HG03378 (cell line): ENCODE data around the gene UBAC1.
"Not testable (repeated sequence)": the region's sequence is repeated elsewhere in the genome, so short reads cannot be mapped to it uniquely, and the experiment has no call there.

Experiments used
- ATAC-seq: cut with Tn5 transposase; IDR thresholded peaks from one replicate; pipeline ENCODE4 v1.9.1; 2021; ENCODE audit warnings: mild to moderate bottlenecking, moderate library complexity; ENCODE audit not compliant: unreplicated experiment

The UBAC1 gene

DNA sequence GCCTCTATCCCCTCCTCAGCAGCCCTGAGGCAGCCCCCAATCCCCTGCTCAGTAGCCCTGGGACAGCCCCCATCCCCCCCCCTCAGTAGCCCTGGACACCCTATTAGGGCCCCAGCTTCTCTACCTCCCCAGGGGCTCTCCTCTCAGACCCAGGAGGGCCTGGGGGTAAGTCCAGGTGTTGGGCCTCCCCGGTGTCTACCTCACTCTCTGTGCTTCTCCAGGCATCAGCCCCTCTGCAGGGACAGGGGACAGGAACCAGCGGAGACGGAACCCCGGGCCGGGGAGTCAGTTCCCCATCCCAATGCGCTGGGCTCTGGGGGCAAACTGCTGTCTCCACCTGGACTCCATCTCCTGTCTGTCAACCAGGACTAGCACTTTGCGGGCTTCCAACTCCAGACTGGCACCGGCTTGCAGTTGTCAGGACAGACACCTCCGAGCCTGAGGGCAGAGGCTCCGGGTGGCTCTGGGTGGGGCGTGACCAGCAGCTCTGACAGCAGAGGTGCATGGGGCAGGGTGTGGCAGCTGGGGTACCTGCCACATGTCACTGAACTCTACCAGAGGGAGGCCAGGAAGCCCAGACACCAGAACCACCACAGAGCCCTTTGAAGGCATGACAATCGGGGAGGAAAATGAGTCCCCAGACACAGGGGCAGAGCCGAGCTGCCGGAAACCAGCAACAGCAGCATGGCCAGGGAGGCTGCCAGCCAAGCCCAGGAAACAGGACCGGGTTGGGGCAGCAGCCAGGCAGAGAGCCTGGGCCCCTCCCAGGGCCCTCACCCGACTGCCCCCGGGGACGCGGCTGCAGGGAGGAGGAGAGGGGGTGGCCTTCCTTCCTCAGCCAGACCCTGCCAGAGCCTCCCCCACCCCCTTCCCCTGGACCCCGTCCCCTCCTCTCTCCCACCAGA lies 17.7 kb upstream of the UBAC1 start:
- ATAC-seq = no peak

DNA sequence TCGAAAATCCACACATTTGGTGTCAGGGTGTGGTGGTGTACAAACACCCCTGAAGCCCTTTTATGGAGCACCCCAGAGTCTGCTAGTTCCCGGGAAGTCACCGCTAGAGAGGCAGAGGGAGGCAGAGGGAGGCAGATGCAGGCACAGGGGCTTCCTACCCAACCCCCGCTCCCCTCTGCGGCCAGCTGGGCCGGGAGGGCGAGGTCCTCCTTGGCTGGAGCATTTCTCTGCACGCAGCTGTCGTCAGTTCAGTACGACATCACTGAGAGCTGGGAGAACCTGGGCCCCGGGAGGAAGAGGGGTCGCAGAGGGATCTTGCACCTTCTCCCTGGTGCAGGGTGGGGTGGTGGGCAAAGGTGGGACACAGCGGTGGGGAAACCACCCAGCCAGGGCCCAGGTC lies 15.8 kb upstream of the UBAC1 start:
- ATAC-seq = no peak

DNA sequence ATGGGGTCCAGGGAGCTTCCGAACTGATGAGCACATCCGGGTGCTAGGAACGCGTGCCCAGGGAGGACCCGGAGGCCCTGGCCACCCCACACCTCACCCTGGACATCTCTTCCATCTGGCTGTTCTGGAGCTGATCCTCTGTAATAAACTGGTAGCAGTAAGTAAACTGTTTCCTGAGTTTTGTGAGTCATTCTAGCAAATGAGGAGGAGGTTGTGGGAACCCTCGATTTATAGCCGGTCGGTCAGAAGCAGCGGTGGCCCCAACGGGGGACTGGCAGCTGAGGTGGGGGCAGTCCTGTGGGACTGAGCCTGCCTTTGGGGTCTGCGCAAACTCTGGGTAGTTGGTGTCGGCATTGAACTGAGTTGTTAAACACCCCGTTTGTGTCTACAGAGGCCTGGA lies 15.4 kb upstream of the UBAC1 start:
- no peak for ATAC-seq

DNA sequence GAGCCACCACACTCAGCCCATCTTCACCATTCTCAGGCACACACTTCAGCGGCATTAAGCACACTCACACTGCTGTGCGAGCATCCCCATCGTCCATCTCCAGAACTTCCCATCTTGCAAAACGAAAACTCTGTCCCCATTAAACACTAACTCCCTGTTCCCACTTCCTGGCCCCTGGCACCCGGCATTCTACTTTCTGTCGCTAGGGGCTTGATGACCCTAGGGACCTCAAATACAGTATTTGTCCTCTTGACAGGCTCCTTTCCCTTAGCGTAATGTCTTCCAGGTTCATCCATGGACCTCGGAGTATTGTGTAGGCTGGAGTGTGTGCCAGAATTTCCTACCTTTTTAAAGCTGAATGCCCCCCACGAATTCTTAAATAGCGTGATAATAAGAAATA lies 14.7 kb upstream of the UBAC1 start:
- no peak for ATAC-seq

DNA sequence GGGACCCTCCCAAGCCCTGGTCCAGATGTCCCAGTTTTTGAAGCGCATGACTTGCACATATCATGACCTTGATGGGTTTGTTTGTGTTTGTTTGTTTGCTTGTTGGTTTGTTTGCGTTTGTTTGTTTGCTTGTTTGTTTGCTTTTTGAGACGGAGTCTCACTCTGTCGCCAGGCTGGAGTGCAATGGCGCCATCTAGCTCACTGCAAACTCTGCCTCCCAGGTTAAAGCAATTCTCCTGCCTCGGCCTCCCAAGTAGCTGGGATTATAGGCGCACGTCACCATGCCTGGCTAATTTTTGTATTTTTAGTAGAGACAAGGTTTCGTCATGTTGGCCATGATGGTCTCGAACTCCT lies 13.0 kb upstream of the UBAC1 start:
- no peak for ATAC-seq

DNA sequence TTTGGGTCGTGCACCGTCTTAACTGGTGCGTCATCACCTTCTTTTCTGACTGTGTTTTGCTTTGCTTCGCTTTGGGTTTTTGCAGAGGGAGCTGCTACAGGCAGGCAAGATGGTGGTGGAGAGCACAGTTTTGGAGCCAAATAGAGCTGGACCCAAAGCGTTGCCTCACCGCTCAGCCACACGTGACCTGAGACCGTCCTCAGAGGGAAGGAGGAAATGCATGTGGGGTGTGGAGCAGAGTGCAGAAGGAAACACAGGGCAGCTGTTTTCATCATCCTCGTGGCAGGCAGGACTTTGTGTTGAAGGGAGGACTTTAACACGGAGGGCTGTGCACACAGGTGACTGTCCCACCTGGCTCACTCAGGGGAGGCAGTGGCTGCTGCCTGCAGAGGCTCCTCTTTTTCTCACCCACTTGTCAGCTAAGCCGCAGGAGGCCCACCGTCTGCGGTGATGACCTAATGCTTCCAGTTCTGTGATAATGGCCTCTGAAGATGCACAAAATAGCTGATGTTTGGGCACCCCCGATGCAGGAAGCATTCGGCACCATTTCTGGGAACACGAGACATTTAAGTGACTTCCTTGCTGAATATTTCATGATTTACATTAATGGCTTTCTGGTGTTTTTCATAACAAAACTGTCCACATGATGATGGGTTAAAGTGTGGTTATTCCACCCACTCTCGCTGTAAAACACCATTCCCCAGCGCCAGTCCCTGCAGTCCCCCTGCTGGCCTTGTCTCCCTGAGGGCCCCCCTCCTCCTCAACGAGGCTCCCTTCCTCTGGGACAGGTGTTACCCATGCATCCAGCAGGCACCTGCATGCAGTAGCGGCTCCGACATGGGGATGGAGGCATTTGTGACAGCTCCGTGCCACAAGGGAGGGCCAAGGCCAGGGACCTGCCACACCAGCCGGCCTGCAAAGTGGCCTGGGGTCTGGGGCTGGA lies 12.4 kb upstream of the UBAC1 start:
- ATAC-seq = no peak

DNA sequence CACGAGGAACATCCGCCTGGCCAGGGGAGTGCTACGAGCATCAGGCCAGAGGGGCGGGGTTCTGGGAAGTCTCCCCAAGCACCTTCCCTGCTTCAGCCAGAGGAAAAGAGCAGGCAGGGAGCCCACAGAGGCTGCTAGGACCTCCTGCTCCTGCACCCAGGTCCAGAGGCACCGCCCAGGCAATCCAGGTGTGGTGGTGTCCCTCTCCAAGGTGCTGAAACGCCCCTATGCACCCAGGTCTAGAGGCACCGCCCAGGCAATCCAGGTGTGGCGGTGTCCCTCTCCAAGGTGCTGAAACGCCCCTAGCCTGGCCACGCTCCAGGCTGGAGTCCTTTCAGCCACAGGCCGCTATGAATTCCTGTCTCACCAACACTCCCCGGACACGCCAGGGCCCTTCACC lies 10.7 kb upstream of the UBAC1 start:
- ATAC-seq = no peak

DNA sequence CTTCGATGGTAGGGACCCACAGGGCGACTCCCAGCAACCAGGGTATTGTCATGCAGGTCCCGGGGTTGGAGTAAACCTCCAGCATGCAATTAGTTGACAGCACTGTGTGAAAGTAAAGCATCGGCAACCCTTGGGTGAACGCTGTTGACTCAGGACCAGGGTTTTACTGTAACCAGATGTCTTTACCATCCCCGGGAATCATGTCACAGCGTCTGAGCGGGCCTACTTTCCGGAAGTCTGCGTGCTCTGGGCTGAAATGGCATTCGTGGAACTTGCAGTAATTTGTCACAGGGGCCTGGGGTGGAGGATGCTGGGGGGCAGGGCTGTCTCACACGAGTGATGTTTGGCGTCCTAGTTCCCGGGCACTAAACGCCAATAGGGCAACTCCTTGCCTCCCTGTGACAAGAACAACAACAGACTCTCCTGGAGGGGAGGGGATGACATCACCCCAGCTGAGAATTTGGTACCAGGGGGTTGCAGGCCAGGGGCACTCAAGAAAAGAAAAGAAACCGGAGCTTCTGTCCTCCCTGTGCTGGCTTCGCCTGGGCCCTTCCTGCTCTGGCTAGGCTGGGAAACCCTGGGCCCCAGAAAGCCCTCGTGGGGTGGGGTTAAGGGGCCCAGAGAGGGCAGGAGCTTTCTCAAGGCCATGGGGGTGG lies 10.1 kb upstream of the UBAC1 start:
- ATAC-seq = no peak

DNA sequence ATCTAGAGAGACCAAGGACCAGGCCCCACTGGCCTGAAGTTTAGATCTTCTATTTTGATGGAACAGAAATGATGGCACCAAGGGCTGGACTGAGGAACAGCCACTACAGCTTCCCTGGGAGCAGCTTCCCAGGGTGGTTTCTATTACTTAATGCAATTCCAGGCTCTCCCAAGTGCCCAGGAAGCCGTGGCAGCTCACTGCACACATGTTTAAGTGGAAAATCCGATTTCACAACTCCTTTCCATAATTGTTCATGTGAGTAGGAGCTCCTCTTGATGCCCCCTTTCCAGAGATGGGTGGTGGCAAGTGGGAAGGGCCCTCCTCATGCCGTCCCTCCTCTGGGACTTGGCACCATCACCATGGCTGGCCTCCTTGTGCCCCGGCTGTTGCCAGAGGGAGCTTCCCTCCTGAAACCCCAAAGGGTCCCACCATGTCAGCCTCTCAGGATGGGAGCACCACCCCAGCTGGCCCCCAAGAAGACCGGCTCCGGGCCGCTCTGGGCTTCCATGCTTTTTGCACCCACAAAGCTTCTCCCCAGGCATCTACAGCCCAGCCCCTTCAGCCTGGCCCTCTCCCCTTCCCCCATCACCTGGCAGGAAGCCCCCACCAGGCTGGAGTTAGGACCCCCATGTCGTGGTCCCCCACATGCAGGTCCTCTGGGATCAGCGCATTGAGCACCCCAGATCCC lies 9.1 kb upstream of the UBAC1 start:
- no peak for ATAC-seq

DNA sequence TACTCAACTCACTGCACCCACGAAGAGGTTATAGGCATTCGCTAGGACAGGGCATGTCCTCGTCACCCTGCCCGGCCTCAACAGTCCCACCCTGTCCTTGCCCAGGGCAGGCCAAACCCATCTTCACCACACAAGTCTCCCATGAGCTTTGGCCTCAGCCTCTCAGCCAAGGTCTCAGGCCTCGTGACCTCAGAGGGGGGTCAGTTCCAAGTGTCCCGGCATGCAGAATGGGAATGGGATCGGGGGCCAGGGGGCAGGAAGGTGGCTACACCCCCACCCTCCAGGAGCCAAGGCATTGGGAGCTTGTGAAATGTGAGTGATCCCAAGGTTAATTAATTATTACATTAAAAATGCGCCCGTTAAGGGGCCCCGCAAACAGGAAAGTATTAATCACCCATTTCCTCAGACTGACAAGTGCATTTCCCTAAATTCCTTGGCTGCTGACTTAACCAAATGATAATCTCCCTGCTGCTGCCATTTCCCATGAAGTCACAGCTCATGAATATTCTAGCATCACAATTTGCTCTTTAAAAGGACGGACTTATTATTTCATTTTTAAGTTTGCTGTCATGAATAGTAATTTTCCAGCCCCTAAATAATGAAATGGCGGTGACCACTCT lies 8.0 kb upstream of the UBAC1 start:
- ATAC-seq = no peak

DNA sequence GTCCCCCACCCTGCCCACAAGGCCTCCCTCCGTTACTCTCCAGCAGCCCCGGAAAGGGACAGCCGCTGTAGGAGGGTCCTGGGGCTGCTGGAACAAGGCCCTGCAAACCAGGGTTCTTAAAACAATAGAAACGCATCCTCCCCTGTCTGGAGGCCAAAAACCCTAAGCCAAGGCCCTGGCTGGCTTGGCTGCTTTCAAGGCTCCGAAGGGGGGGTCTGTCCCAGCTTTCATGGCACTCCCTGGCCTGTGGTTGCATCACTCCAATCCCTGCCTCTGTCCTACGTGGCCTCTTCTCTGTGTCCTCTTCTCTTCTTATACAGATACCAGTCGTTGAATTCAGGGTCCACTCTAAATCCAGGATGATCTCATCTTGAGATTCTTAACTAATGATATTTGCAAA lies 7.4 kb upstream of the UBAC1 start:
- no peak for ATAC-seq

DNA sequence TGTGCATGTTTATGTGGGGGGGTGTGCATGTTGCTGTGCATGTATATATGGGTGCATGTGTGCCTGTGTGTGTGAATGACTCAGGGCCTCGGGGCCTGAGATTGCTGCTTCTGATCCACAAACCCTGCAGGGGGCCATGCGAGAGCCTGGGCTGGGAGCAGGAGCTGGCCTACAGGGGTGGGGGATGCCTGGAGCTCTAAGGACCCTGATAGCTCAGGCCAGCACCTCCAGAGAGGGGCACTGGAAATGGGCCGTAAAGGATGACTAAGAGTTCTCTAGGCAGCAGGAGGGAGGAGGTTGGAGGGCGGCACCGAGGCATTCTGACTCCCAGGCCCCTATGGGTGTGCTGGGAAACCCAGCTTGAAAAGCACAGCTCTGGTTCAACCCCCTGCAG lies 6.9 kb upstream of the UBAC1 start:
- ATAC-seq = no peak

DNA sequence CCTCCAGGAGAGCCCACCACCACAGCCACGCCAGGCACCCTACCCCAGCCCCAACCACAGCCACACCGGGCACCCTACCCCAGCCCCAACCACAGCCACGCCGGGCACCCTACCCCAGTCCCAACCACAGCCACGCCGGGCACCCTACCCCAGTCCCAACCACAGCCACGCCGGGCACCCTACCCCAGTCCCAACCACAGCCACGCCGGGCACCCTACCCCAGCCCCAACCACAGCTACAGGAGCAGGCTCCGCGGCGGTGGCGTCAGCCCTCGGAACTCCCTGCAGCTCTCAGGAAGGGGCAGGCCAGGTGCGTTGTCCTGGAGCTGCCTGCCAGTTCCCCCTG lies 5.7 kb upstream of the UBAC1 start:
- not testable (repeated sequence) for ATAC-seq

DNA sequence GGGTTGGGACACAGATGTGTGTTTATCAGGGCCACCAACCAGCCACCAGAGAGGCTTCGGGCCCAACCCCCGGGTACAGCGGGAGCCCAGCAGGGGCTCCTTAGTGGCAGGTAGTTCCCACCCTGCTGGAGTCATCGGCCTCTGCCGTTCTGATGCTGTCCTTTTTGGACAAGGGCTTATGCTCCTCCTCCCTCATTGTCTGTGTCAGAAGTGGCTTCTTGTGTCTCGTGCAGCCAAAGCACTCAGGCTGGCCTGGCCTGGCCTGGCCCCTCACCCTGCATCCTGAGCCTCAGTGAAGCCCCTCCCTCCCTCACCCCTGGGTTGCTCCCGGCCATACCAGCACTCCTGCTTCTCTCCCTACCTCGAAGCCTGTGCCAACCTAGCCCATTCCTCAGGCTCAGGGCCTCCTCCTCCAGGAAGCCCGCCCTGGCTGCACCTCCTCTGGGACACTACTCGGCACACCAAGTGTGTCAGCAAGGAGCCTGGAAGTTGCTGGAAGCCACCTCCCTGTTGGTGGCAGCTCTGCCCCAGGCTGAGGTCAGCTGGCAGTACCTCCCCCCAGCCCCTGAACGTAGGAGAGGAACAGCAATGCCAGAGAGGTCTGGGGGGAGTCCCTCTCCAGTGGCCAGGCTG lies 4.1 kb upstream of the UBAC1 start:
- no peak for ATAC-seq

DNA sequence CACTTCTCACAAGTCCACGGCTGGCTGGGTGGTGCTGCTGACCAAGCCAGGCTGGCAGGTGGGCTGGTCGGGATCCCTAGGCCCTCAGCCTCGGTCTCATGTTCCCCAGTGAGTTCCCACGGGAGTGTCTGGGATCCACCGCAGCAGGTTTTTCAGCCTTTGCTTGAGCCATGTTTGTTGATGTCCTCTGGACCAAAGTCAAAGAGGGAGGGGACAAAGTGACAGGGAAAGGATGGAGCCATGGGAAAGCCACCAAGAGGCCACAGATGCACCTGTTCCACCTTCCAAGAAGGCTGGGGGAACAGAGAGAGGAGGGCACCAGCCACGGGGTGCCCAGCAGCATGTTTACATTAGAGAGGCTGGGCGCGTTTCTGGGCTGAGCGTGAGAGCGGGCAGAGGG lies 2.8 kb upstream of the UBAC1 start:
- ATAC-seq = no peak

DNA sequence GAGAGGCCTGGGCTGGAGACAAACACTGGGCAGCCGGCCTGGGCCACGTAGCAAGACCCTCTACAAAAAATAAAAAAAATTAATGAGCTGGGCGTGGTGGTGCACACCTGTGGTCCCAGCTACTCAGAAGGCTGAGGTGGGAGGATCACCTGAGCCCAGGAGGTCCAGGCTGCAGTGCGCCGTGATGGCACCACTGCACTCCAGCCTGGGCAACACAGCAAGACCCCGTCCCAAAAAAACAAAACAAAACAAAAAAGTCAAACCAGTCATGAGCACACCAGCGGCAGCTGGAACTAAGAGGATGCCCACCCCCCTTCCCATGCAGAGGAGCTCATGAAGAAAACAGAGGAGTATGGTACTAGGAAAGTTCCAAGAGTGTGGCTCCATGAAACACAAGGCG lies 2.2 kb upstream of the UBAC1 start:
- ATAC-seq = no peak

DNA sequence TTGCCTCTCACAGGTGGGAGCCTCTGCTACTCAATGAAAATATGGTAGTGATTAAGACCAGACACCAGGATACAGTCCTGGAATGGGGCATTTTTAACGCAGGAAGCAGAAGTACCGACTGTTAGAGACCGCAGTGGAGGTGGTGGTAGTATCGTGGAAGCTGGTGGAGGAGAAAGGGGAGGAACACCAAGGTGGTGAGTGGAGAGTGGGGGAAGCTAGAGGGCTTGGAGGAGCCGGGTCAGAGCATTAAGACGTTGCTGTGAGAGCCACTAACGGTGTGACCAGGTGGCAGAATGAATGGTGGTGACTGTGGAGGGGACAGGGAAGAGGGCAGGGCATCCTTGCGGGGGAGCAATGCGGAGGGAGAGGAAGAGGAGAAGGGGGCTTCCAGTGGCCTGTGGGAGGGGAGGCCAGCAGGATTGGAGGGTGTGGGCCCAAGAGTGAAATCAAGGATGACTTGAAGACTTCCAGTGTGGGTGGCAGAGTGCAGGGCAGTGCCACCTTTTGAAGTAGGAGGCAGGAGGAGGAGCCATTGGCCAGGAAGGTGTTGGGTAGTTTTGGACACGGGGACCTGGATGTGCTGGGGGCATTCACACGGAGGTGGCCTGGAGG lies 1.6 kb upstream of the UBAC1 start:
- no peak for ATAC-seq

DNA sequence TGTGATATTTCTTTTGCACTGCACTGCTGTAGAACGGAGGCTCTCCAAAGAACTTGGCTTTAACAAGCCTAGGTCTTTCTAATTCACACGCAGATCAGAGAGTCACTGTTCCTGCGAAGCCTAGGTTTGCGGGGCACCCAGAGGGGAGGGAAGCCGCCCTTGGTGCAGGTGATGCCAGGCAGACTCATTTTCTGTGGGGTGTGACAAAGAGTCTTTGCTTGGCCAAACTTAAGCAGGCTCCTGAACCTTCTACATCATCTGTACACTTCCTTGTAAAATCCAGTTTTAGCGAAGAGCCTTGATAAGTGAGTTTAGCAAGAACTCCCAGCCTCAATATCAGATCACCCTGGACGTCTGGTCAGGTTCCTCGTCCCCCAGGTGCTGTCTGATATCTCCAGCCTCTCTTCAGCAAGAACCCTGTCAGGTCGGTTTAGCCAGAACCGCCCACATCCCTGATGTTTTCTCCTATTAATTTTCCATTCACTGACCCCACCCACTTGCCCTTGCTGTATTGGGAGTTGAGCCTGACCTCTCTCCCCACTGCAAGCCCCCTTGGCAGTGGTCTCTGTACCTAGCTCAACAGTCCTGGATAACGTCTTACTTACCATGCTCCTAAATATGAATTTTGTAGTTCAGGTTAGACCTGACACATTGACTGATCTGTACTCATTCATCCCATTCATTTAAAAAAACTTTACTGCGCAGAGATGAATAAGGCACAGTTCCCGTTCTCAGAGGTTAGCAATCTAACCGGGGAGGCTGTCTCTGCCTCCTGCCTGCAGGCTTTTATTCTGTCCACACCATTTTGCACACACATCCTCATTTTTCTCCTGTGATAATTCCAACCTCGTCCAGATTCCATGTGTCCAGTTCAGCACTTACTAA lies 880 bp upstream of the UBAC1 start:
- no peak for ATAC-seq
